ENCODE measurements around the gene SLC1A3.

SLC1A3 gene

DNA sequence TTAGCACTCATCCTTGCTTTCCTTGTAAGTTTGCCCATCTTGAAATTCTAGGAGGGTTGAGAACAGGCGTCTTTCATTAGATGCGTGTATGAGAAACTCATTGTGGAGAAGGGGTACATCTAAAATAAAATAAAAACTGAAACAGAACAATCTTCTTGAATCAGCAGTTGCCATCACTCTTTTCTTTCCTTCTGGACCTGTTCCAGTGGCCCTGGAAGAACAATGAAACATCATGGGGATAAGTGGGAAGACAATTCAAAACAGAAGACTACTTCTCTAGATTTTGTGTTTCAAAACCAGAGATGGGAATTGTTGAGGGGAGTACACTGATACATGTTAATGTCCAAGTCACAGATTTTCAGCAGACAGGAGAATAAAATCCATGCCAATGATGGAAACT, 59.9 kb downstream of the SLC1A3 start:
- TF ChIP-seq, protein P1, sequence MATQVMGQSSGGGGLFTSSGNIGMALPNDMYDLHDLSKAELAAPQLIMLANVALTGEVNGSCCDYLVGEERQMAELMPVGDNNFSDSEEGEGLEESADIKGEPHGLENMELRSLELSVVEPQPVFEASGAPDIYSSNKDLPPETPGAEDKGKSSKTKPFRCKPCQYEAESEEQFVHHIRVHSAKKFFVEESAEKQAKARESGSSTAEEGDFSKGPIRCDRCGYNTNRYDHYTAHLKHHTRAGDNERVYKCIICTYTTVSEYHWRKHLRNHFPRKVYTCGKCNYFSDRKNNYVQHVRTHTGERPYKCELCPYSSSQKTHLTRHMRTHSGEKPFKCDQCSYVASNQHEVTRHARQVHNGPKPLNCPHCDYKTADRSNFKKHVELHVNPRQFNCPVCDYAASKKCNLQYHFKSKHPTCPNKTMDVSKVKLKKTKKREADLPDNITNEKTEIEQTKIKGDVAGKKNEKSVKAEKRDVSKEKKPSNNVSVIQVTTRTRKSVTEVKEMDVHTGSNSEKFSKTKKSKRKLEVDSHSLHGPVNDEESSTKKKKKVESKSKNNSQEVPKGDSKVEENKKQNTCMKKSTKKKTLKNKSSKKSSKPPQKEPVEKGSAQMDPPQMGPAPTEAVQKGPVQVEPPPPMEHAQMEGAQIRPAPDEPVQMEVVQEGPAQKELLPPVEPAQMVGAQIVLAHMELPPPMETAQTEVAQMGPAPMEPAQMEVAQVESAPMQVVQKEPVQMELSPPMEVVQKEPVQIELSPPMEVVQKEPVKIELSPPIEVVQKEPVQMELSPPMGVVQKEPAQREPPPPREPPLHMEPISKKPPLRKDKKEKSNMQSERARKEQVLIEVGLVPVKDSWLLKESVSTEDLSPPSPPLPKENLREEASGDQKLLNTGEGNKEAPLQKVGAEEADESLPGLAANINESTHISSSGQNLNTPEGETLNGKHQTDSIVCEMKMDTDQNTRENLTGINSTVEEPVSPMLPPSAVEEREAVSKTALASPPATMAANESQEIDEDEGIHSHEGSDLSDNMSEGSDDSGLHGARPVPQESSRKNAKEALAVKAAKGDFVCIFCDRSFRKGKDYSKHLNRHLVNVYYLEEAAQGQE (IDR thresholded peaks at IDR 0.05; ENCODE audit: insufficient read depth in 1 of 2, low read depth in 2 of 2, low read length in 2 of 2) = no peak

DNA sequence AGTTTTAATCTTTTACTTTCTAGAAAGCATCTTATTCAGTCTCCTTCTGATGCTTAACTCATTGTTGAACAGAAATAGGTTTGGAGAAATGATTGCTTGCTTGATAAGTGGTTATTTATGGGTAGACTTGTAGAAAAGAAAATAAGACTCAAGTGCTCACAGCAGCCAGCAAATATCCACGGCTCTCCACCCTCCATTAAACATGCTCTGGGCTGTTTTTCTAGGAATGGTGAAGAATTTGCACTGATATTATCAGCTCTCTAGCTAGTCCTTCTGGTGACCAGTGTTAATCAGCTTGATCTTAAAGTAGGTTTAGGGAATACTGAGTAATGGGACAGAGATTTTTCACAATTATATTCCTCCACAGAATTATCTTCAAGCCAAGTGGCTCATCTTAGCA, 60.6 kb downstream of the SLC1A3 start:
- no peak for TF ChIP-seq TAF1 (IDR thresholded peaks at IDR 0.05; ENCODE audit: borderline replicate concordance, insufficient read depth, low read length)
- no peak for TF ChIP-seq POLR2AphosphoS5 (IDR thresholded peaks at IDR 0.05; ENCODE audit: low read depth, low read length)
- no peak for TF ChIP-seq SIN3A (IDR thresholded peaks at IDR 0.05; ENCODE audit: borderline replicate concordance, insufficient read depth, low read length)
- TF ChIP-seq, protein P1 (IDR thresholded peaks at IDR 0.05; ENCODE audit: insufficient read depth in 1 of 2, low read depth in 2 of 2, low read length in 2 of 2) = no peak
- TF ChIP-seq FOXP2 (optimal IDR thresholded peaks at IDR 0.05; ENCODE audit: borderline replicate concordance, extremely low read depth, extremely low read length, insufficient read depth) = no peak

DNA sequence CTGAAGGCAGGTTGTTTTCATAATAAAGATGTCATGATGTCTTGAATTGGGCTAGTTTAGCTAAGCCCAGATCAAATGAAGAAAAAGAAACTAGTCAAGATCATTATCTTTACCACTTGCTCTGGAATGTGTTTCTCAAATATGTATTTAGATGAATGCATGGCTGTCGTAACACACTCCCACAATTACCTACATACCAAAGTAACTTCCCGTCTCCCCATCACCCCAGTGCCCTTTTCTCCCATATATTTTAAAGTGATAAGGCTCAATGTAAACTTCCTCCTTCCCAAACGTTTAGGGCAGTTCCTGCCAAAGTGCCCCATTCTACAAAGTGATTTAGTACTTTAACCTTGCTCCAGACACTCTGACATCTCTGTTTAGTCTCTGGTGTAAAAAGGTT, 61.4 kb downstream of the SLC1A3 start:
- TF ChIP-seq FOXP2 (optimal IDR thresholded peaks at IDR 0.05; ENCODE audit: borderline replicate concordance, extremely low read depth, extremely low read length, insufficient read depth) (no peak), POLR2AphosphoS5 (IDR thresholded peaks at IDR 0.05; ENCODE audit: low read depth, low read length) (no peak), TAF1 (IDR thresholded peaks at IDR 0.05; ENCODE audit: borderline replicate concordance, insufficient read depth, low read length) (no peak), SIN3A (IDR thresholded peaks at IDR 0.05; ENCODE audit: borderline replicate concordance, insufficient read depth, low read length) (no peak)

DNA sequence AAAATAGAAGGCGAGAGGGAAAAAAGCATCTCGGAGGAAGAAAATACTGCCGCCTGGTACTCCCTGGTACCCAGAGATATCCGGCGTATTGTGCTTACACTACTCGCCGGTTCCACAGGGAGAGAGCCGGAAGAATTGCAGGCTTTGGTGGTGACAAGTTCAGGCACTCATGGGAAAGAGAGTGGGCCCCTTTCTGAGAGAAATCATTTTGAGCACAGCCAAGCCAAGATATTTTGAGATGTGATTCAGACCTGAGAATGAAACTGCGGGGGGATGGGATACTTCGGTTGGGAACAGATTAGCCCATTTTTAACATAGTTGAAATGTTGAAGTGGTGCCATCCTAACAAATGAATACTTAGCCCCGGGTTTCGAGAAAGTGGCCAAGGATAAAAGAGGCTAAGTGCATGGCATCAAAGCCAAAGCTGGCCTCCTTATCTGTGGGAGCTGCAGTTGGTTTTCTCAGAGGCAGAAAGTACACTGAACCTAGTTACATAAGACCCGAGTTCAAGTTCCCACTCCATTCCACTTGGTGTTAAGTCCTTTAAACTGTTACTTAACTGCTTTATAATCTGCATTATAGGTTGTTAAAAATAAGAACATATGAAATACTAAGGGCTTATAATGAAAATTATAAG, 62.7 kb downstream of the SLC1A3 start:
- TF ChIP-seq TAF1 (IDR thresholded peaks at IDR 0.05; ENCODE audit: borderline replicate concordance, insufficient read depth, low read length) = no peak
- TF ChIP-seq FOXP2 (optimal IDR thresholded peaks at IDR 0.05; ENCODE audit: borderline replicate concordance, extremely low read depth, extremely low read length, insufficient read depth) = no peak
- TF ChIP-seq POLR2AphosphoS5 (IDR thresholded peaks at IDR 0.05; ENCODE audit: low read depth, low read length) = no peak
- TF ChIP-seq, protein P1 (IDR thresholded peaks at IDR 0.05; ENCODE audit: insufficient read depth in 1 of 2, low read depth in 2 of 2, low read length in 2 of 2) = no peak

DNA sequence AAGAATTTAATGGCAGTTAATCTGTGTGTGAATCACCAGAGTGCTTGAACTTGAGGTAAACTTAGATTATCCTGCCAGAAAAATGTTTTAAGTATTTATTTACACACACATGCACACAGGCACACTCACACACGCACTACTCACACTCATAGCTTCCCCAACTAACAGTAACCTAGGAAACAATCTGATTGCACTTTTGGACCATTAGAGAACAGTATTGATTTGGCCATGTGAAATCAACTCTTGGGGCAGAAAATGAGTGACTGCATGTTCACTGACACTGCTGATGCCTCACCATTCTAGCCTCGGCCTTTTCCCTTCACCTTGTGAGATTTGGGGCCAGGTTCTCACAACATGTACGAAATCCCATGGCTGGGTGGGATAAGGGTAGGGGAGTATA, 64.1 kb downstream of the SLC1A3 start:
- TF ChIP-seq FOXP2 (optimal IDR thresholded peaks at IDR 0.05; ENCODE audit: borderline replicate concordance, extremely low read depth, extremely low read length, insufficient read depth) (no peak), TAF1 (IDR thresholded peaks at IDR 0.05; ENCODE audit: borderline replicate concordance, insufficient read depth, low read length) (no peak), POLR2AphosphoS5 (IDR thresholded peaks at IDR 0.05; ENCODE audit: low read depth, low read length) (no peak), SIN3A (IDR thresholded peaks at IDR 0.05; ENCODE audit: borderline replicate concordance, insufficient read depth, low read length) (no peak)
- TF ChIP-seq, protein P1 (IDR thresholded peaks at IDR 0.05; ENCODE audit: insufficient read depth in 1 of 2, low read depth in 2 of 2, low read length in 2 of 2) = no peak

Data from PFSK-1 (cell line).